Keratinocyte (primary cell): ENCODE data around the gene TSPAN8. TPM values are rescaled to one million over a fixed set of nuclear protein-coding genes. Genes with fewer than 3 reads are reported as not detected.
"Not testable (repeated sequence)": the region's sequence is repeated elsewhere in the genome, so short reads cannot be mapped to it uniquely, and the experiment has no call there.

ENCODE experiments used
- DNase-seq: peaks from one replicate; pipeline ENCODE4 v3.0.0-alpha.2; 2011; ENCODE audit warnings: low read depth, missing footprints, low spot score
- FAIRE-seq: peaks from 2 replicates; lab custom pipeline; 2011; peaks lifted over from hg19 to GRCh38; lab: Jason Lieb, UNC
- H2AFZ ChIP-seq: 2 replicates; pipeline ENCODE4 v1.6.0; 2012; ENCODE audit warnings: low read length, control low read depth, inconsistent platforms; ENCODE audit not compliant: control insufficient read depth
- H3K27ac ChIP-seq: 2 replicates; pipeline ENCODE4 v1.5.1; 2011; ENCODE audit warnings: low read length; ENCODE audit not compliant: control insufficient read depth, insufficient read depth
- H3K27me3 ChIP-seq: 3 replicates; pipeline ENCODE4 v1.6.0; 2011; ENCODE audit warnings: low read length; ENCODE audit not compliant: control insufficient read depth, insufficient read depth; ENCODE audit errors: extremely low read depth
- H3K36me3 ChIP-seq, 2 experiments: 2 replicates in 1 of 2; 3 replicates in 1 of 2; pipeline ENCODE4 v1.5.1; 2011; ENCODE audit warnings: low read length in 2 of 2, mild to moderate bottlenecking in 1 of 2; ENCODE audit not compliant: control insufficient read depth in 2 of 2, insufficient read depth in 2 of 2; ENCODE audit errors: extremely low read depth in 1 of 2
- H3K4me1 ChIP-seq: 3 replicates; pipeline ENCODE4 v1.5.1; 2011; ENCODE audit warnings: low read length; ENCODE audit not compliant: control insufficient read depth, insufficient read depth; ENCODE audit errors: extremely low read depth
- H3K4me2 ChIP-seq: 3 replicates; pipeline ENCODE4 v1.6.0; 2011; ENCODE audit warnings: low read depth, low read length; ENCODE audit not compliant: control insufficient read depth, insufficient read depth; ENCODE audit errors: extremely low read depth
- H3K4me3 ChIP-seq, 3 experiments: fragments of 200-600 bp in 1 of 3; sonication (generic) in 1 of 3; 2 replicates in 2 of 3; 3 replicates in 1 of 3; pipeline ENCODE4 v1.5.1; 2011 to 2016; ENCODE audit warnings: low read length in 3 of 3, mild to moderate bottlenecking in 3 of 3, control low read depth in 2 of 3, inconsistent platforms in 1 of 3, low read depth in 1 of 3, mixed read lengths in 1 of 3, mixed run types in 1 of 3, moderate library complexity in 1 of 3; ENCODE audit not compliant: control insufficient read depth in 2 of 3, insufficient read depth in 2 of 3; ENCODE audit errors: extremely low read depth in 1 of 3
- H3K79me2 ChIP-seq: 2 replicates; pipeline ENCODE4 v1.6.0; 2012; ENCODE audit warnings: low read length; ENCODE audit not compliant: control insufficient read depth, insufficient read depth
- H3K9ac ChIP-seq: 3 replicates; pipeline ENCODE4 v1.6.0; 2011; ENCODE audit warnings: low read length; ENCODE audit not compliant: control insufficient read depth, insufficient read depth; ENCODE audit errors: extremely low read depth
- H3K9me1 ChIP-seq: 3 replicates; pipeline ENCODE4 v1.6.0; 2011; ENCODE audit warnings: low read length; ENCODE audit not compliant: control insufficient read depth, insufficient read depth; ENCODE audit errors: extremely low read depth
- H3K9me3 ChIP-seq: 2 replicates; pipeline ENCODE4 v1.5.1; 2012; ENCODE audit warnings: low read depth, low read length; ENCODE audit not compliant: control insufficient read depth
- H4K20me1 ChIP-seq: 3 replicates; pipeline ENCODE4 v1.6.0; 2011; ENCODE audit warnings: low read length; ENCODE audit not compliant: control insufficient read depth, insufficient read depth; ENCODE audit errors: extremely low read depth
- EZH2 ChIP-seq: IDR thresholded peaks from one replicate; pipeline ENCODE4 v1.6.1; 2012; ENCODE audit warnings: inconsistent platforms, mild to moderate bottlenecking, low read length, moderate library complexity
- dilution Hi-C: fragments of 300-500 bp; cut with MboI; formaldehyde crosslinking; loops from one replicate; pipeline ENCODE4 v1.7.0; 2020; ENCODE audit warnings: low sequenced_read_pairs; ENCODE audit not compliant: extremely low pct_ligation_motif_present
- polyA plus RNA-seq, 5 experiments: library from polyadenylated mRNA; depleted of rRNA in 3 of 5; stranded (reverse) in 3 of 5; stranded (forward) in 1 of 5; unstranded in 1 of 5; fragments of >200 nt; gene quantifications; 1 replicate in 1 of 5; 2 replicates in 3 of 5; 3 replicates in 1 of 5; pipeline versions ENCODE4 v1.2.1 to v1.2.3, GENCODE V29; 2011 to 2012; ENCODE audit warnings: missing spikeins in 2 of 5, low read depth in 1 of 5, low replicate concordance in 1 of 5
- TF ChIP-seq, protein P1 (sequence below), 3 experiments: IDR thresholded peaks in 1 of 3; conservative IDR thresholded peaks in 1 of 3; optimal IDR thresholded peaks in 1 of 3; 2 replicates in 2 of 3; 3 replicates in 1 of 3; pipeline versions ENCODE3 to v1.5.1; 2011; ENCODE audit warnings: low read length in 3 of 3, mild to moderate bottlenecking in 3 of 3, moderate library complexity in 2 of 3, control low read depth in 1 of 3, inconsistent platforms in 1 of 3; ENCODE audit not compliant: insufficient read depth in 2 of 3; ENCODE audit errors: extremely low read depth in 1 of 3

TSPAN8 gene
- polyA plus RNA-seq, 1 donor (not counting 4 experiments of a cell fraction or from before 2014, with no cell fraction given), result not detected

DNA sequence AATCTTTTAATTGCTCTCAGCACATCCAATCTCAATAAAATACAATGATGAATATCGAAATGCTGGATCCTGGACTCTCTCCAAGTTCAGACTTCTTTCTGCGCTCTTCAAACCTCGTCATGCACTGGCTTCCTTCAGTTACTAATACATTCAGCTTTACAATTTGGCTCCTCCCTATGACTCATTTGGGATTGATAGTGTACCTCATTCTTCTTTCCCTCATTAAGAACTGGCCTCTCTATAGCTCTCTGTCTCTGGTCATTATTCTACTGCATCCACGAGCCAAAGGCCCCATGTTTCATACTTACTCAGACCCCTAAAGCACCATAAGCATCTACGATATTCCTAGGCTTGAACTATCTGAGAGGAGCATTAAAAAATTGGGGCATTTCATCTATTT is 4.9 kb downstream of the TSPAN8 start:
- H3K27me3 ChIP-seq, result no peaks in the 10 kb centered on the region
- no peak for DNase-seq
- H3K4me1 ChIP-seq, result no peaks in the 10 kb centered on the region
- H3K9me3 ChIP-seq, result no peaks in the 10 kb centered on the region
- no peak overlapping the region for H3K4me2 ChIP-seq
- dilution Hi-C loops, result no loop called here
- H3K79me2 ChIP-seq, result no peaks in the 10 kb centered on the region
- H3K27ac ChIP-seq, result no peak overlapping the region
- no peak overlapping the region for H3K9ac ChIP-seq
- no peak for FAIRE-seq
- TF ChIP-seq, protein P1, sequence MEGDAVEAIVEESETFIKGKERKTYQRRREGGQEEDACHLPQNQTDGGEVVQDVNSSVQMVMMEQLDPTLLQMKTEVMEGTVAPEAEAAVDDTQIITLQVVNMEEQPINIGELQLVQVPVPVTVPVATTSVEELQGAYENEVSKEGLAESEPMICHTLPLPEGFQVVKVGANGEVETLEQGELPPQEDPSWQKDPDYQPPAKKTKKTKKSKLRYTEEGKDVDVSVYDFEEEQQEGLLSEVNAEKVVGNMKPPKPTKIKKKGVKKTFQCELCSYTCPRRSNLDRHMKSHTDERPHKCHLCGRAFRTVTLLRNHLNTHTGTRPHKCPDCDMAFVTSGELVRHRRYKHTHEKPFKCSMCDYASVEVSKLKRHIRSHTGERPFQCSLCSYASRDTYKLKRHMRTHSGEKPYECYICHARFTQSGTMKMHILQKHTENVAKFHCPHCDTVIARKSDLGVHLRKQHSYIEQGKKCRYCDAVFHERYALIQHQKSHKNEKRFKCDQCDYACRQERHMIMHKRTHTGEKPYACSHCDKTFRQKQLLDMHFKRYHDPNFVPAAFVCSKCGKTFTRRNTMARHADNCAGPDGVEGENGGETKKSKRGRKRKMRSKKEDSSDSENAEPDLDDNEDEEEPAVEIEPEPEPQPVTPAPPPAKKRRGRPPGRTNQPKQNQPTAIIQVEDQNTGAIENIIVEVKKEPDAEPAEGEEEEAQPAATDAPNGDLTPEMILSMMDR (optimal IDR thresholded peaks at IDR 0.05 in 1 of 3, IDR thresholded peaks at IDR 0.05 in 1 of 3, conservative IDR thresholded peaks at IDR 0.05 in 1 of 3; ENCODE audit: extremely low read depth in 1 of 3, insufficient read depth in 2 of 3, low read length in 3 of 3), result no peak
- TF ChIP-seq EZH2, result no peak
- no peaks in the 10 kb centered on the region for H4K20me1 ChIP-seq
- no peaks in the 10 kb centered on the region for H3K36me3 ChIP-seq
- H2AFZ ChIP-seq, result no peak overlapping the region
- H3K9me1 ChIP-seq, result no peaks in the 10 kb centered on the region
- H3K4me3 ChIP-seq, result no peak overlapping the region

DNA sequence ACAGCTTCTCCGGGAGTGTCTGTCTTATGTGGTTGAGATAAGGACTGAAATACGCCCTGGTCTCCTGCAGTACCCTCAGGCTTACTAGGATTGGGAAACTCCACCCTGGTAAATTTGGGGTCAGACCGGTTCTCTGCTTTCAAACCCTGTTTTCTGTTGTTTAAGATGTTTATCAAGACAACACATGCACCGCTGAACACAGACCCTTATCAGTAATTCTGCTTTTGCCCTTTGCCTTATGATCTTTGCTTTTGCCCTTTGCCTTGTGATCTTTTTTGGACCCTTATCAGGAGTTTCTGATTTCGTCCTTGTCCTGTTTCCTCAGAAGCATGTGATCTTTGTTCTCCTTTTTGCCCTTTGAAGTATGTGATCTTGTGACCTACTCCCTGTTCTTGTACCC is 7.8 kb downstream of the TSPAN8 start:
- FAIRE-seq, H3K9me3 ChIP-seq, H3K4me3 ChIP-seq, H3K9me1 ChIP-seq, DNase-seq, H3K79me2 ChIP-seq, H3K27ac ChIP-seq, H3K27me3 ChIP-seq, H4K20me1 ChIP-seq, H3K36me3 ChIP-seq, dilution Hi-C loops, H2AFZ ChIP-seq, H3K4me2 ChIP-seq, H3K4me1 ChIP-seq, H3K9ac ChIP-seq: not testable (repeated sequence)

DNA sequence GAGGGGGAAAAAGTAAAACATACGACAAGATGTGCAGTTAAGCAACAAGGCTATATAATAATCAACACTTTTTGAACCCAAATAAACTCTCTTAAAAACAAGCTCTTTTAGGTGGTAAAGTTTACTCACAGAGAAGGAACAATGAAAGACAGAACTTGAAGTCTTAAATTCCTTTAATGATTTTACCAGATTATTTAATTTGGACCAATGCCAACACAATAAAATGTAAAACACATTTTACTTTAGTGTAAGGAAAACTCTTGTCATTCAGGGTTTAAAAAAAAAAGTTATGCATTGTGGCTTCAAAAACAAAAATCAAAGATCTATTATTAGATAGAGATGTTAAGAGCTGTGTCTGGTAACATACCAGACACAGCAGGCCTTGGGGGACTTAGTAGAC is 13.1 kb downstream of the TSPAN8 start:
- no peaks in the 10 kb centered on the region for H3K9me1 ChIP-seq
- TF ChIP-seq, protein P1 (optimal IDR thresholded peaks at IDR 0.05 in 1 of 3, IDR thresholded peaks at IDR 0.05 in 1 of 3, conservative IDR thresholded peaks at IDR 0.05 in 1 of 3; ENCODE audit: extremely low read depth in 1 of 3, insufficient read depth in 2 of 3, low read length in 3 of 3), result no peak
- TF ChIP-seq EZH2, result no peak
- H3K27ac ChIP-seq, result no peak overlapping the region
- H3K36me3 ChIP-seq, result no peaks in the 10 kb centered on the region
- H3K27me3 ChIP-seq, result no peaks in the 10 kb centered on the region
- H3K4me3 ChIP-seq, result no peak overlapping the region
- no peaks in the 10 kb centered on the region for H4K20me1 ChIP-seq
- no peaks in the 10 kb centered on the region for H3K79me2 ChIP-seq
- H2AFZ ChIP-seq, result no peak overlapping the region
- no peak overlapping the region for H3K9ac ChIP-seq
- no peaks in the 10 kb centered on the region for H3K4me1 ChIP-seq
- dilution Hi-C loops, result no loop called here
- no peak overlapping the region for H3K4me2 ChIP-seq
- DNase-seq, result no peak
- no peaks in the 10 kb centered on the region for H3K9me3 ChIP-seq
- FAIRE-seq, result no peak
